HG03159 (cell line): ENCODE data around the gene ASB1.

ENCODE experiments used
- ATAC-seq: cut with Tn5 transposase; IDR thresholded peaks from one replicate; pipeline ENCODE4 v1.9.1; 2021; ENCODE audit warnings: mild to moderate bottlenecking, moderate library complexity; ENCODE audit not compliant: unreplicated experiment

The ASB1 gene

GRCh38 chr2:238464389-238464788 lies 37.7 kb downstream of the ASB1 start:
- ATAC-seq = no peak

- no peak for ATAC-seq
These were observed 38.9 kb downstream of the ASB1 start for GRCh38 chr2:238465487-238466242.

- ATAC-seq = no peak
These were observed 39.6 kb downstream of the ASB1 start for GRCh38 chr2:238466243-238466756.

GRCh38 chr2:238467062-238467461 lies 40.3 kb downstream of the ASB1 start:
- ATAC-seq = no peak

GRCh38 chr2:238467792-238468191 lies 41.1 kb downstream of the ASB1 start:
- ATAC-seq = no peak

- no peak for ATAC-seq
These were observed 42.4 kb downstream of the ASB1 start for GRCh38 chr2:238469155-238469554.

GRCh38 chr2:238473014-238473413 lies 46.3 kb downstream of the ASB1 start:
- ATAC-seq = no peak

- ATAC-seq = no peak
These were observed 46.8 kb downstream of the ASB1 start for GRCh38 chr2:238473523-238473922.

- ATAC-seq = no peak
These were observed 48.3 kb downstream of the ASB1 start for GRCh38 chr2:238475034-238475433.

- no peak for ATAC-seq
These were observed 48.8 kb downstream of the ASB1 start for GRCh38 chr2:238475566-238475965.

GRCh38 chr2:238476258-238476657 lies 49.5 kb downstream of the ASB1 start:
- ATAC-seq = no peak

- no peak for ATAC-seq
These were observed 51.5 kb downstream of the ASB1 start for GRCh38 chr2:238478216-238478615.

- ATAC-seq = no peak
These were observed 53.1 kb downstream of the ASB1 start for GRCh38 chr2:238479847-238480246.

- no peak for ATAC-seq
These were observed 56.3 kb downstream of the ASB1 start for GRCh38 chr2:238483021-238483420.

- no peak for ATAC-seq
These were observed 56.9 kb downstream of the ASB1 start for GRCh38 chr2:238483656-238484055.

- ATAC-seq = no peak
These were observed 58.1 kb downstream of the ASB1 start for GRCh38 chr2:238484522-238485452.

GRCh38 chr2:238486123-238486848 lies 59.6 kb downstream of the ASB1 start:
- no peak for ATAC-seq

GRCh38 chr2:238487134-238487533 lies 60.4 kb downstream of the ASB1 start:
- ATAC-seq = no peak

- ATAC-seq = no peak
These were observed 61.1 kb downstream of the ASB1 start for GRCh38 chr2:238487652-238488346.

- no peak for ATAC-seq
These were observed 61.7 kb downstream of the ASB1 start for GRCh38 chr2:238488347-238488826.
